ENCODE measurements around the gene STYXL2. TPM values are rescaled to one million over a fixed set of nuclear protein-coding genes. Genes with fewer than 3 reads are reported as not detected.
A peak's percentile ranks its signal among the peaks of the same experiment; 100 is the strongest.

The STYXL2 gene
- total RNA-seq, 1 donor from 2014 or later, result not detected

- no peak for DNase-seq (ENCODE audit: low read depth)
- H3K4me3 ChIP-seq (ENCODE audit: low read depth, low read length), result no peak overlapping the region
- TF ChIP-seq, protein P1, sequence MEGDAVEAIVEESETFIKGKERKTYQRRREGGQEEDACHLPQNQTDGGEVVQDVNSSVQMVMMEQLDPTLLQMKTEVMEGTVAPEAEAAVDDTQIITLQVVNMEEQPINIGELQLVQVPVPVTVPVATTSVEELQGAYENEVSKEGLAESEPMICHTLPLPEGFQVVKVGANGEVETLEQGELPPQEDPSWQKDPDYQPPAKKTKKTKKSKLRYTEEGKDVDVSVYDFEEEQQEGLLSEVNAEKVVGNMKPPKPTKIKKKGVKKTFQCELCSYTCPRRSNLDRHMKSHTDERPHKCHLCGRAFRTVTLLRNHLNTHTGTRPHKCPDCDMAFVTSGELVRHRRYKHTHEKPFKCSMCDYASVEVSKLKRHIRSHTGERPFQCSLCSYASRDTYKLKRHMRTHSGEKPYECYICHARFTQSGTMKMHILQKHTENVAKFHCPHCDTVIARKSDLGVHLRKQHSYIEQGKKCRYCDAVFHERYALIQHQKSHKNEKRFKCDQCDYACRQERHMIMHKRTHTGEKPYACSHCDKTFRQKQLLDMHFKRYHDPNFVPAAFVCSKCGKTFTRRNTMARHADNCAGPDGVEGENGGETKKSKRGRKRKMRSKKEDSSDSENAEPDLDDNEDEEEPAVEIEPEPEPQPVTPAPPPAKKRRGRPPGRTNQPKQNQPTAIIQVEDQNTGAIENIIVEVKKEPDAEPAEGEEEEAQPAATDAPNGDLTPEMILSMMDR (conservative IDR thresholded peaks at IDR 0.05; ENCODE audit: low read depth, low read length), result peak; percentile 90
Observed at GRCh38 chr1:167057241-167057688, 36.6 kb upstream of the STYXL2 start.

DNA sequence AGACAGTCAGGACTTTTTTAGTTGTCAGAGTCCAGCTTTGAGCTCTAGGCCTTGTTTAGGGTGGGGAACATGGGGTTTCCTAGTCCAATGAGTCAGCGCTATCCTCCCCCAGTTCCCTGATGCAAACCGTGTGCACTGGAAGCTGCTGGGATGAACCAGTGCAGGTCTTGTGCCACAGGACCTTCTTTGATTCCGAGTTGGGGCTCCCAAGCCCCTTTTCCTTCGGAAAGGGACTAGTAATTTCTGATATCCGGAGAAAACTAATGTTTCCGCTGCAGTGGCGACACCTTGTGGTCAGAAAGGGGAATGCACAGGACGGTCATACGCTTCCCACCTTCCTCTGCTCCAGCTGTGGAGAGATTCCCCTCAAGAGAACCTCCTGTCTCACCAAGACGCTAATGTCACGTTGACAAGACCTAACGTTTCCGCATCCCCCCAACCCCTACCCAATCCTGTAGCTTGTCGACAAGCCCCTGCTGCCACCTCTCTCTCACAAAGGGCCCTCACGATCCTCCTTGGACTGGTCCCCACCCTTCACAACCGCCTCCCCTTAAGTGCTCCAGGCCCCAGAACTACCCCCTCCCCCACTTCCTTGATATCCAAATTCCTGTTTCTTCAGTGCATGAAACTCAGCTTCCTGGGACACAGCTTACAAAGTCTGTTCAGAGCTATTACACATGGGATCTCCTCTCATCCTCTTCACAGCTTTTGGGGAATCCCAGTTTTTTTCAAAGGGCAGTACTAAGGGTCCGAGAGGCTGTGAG lies 34.6 kb upstream of the STYXL2 start:
- no peak for DNase-seq (ENCODE audit: low read depth)
- H3K4me3 ChIP-seq (ENCODE audit: low read depth, low read length), result no peak overlapping the region
- TF ChIP-seq, protein P1 (conservative IDR thresholded peaks at IDR 0.05; ENCODE audit: low read depth, low read length), result peak; percentile 96

DNA sequence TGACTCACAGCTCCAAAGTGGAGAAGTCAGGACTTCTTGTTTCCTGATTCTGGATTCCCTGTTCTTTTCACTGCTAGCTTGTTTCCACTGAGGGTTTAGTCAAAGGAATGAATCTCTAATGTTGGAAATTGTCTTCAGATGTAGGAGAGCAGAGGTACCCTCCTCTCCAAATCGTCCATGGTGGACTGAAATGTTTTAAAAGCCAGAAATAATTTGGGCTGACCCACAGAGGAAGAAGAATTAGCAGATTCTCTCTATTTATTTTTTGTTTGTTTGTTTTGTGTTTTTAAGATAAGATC lies 34.1 kb upstream of the STYXL2 start:
- no peak for DNase-seq (ENCODE audit: low read depth)
- TF ChIP-seq, protein P1 (conservative IDR thresholded peaks at IDR 0.05; ENCODE audit: low read depth, low read length), result no peak
- no peak overlapping the region for H3K4me3 ChIP-seq (ENCODE audit: low read depth, low read length)

- DNase-seq (ENCODE audit: low read depth), result no peak
- no peak overlapping the region for H3K4me3 ChIP-seq (ENCODE audit: low read depth, low read length)
- TF ChIP-seq, protein P1 (conservative IDR thresholded peaks at IDR 0.05; ENCODE audit: low read depth, low read length), result peak; percentile 58
Observed at GRCh38 chr1:167060141-167061072, 33.5 kb upstream of the STYXL2 start.

- TF ChIP-seq, protein P1 (conservative IDR thresholded peaks at IDR 0.05; ENCODE audit: low read depth, low read length), result no peak
- no peak for DNase-seq (ENCODE audit: low read depth)
- no peak overlapping the region for H3K4me3 ChIP-seq (ENCODE audit: low read depth, low read length)
Observed at GRCh38 chr1:167061073-167061464, 32.8 kb upstream of the STYXL2 start.

- TF ChIP-seq, protein P1 (conservative IDR thresholded peaks at IDR 0.05; ENCODE audit: low read depth, low read length), result no peak
- H3K4me3 ChIP-seq (ENCODE audit: low read depth, low read length), result no peak overlapping the region
- no peak for DNase-seq (ENCODE audit: low read depth)
Observed at GRCh38 chr1:167064621-167065020, 29.3 kb upstream of the STYXL2 start.
